Measurements from ENCODE around the gene NETO2. TPM values are rescaled to one million over a fixed set of nuclear protein-coding genes. Genes with fewer than 3 reads are reported as not detected.

NETO2 gene
- total RNA-seq, 1 experiment from 2014 or later = 10.3 TPM

DNA sequence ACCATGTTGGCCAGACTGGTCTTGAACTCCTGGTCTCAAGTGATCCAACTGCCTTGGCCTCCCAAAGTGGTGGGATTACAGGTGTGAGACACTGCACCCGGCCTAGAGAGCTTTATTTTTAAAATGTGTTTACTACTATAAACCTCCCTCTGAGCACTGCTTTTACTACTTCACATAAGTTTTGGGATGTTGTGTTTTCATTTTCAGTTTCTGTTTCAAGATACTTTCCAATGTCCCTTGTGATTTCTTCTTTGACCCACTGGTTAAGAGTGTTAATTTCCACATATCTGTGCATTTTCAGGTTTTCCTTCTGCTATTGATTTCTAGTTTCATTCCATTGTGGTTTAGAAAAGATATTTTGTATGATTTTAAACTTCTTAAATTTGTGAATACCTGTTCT is 74.4 kb downstream of the NETO2 start:
- H3K4me1 ChIP-seq (ENCODE audit: control insufficient read depth in 1 of 2, insufficient read depth in 2 of 2, low read length in 2 of 2) = no peaks in the 10 kb centered on the region
- no TSS peak for BruUV-seq (replicated peaks)
- POLR2A ChIA-PET = no interaction called here
- CTCF ChIA-PET = no interaction called here
- H3K4me3 ChIP-seq (replicated peaks in 1 of 2; ENCODE audit: low read depth in 1 of 2, low read length in 2 of 2) = no peak overlapping the region
- ATAC-seq (no peak), DNase-seq (ENCODE audit: low read depth, low spot score) (no peak)
- no peaks in the 10 kb centered on the region for H3K9me3 ChIP-seq (ENCODE audit: control insufficient read depth in 1 of 2, insufficient read depth in 1 of 2, low read depth in 1 of 2, low read length in 2 of 2)
- H3K27ac ChIP-seq (ENCODE audit: low read depth, low read length) = no peak overlapping the region
- RAD21 ChIA-PET (ENCODE audit: low non-redundant PET in 1 of 2, low total read pairs in 2 of 2, uncharacterized antibody in 2 of 2, unreplicated experiment in 2 of 2) = no interaction called here
- H2AFZ ChIP-seq (ENCODE audit: low read depth, low read length, poor library complexity, severe bottlenecking) = no peak overlapping the region
- H3K36me3 ChIP-seq (ENCODE audit: control insufficient read depth in 1 of 2, insufficient read depth in 2 of 2, low read length in 2 of 2) = no peaks in the 10 kb centered on the region
- no peak overlapping the region for H3K4me2 ChIP-seq (ENCODE audit: low read length)
- intact Hi-C loops (cut with micrococcal nuclease) = no loop called here
- no peaks in the 10 kb centered on the region for H3K9me2 ChIP-seq (ENCODE audit: insufficient read depth)
- no peaks in the 10 kb centered on the region for H4K20me1 ChIP-seq (ENCODE audit: insufficient read depth)
- H3K79me2 ChIP-seq (ENCODE audit: insufficient read depth, low read length) = no peaks in the 10 kb centered on the region
- H3K9ac ChIP-seq (ENCODE audit: low read length) = no peak overlapping the region
- H3K27me3 ChIP-seq (ENCODE audit: insufficient read depth, low read length) = no peaks in the 10 kb centered on the region
- TF ChIP-seq ELF1 (IDR thresholded peaks at IDR 0.05; ENCODE audit: borderline replicate concordance, low read depth) = no peak
- TF ChIP-seq ZNF274 (IDR thresholded peaks at IDR 0.05; ENCODE audit: low read depth, low read length) = no peak
- TF ChIP-seq CBX3 (IDR thresholded peaks at IDR 0.05; ENCODE audit: low read depth) = no peak
- no peak for TF ChIP-seq POLR2A (IDR thresholded peaks at IDR 0.05; ENCODE audit: borderline replicate concordance, extremely low read depth, insufficient read depth, insufficient read length)
- TF ChIP-seq SIN3A (IDR thresholded peaks at IDR 0.05; ENCODE audit: low read depth) = no peak
- TF ChIP-seq ATF3 (IDR thresholded peaks at IDR 0.05) = no peak
- TF ChIP-seq CTCF (IDR thresholded peaks at IDR 0.05 in 2 of 3, conservative IDR thresholded peaks at IDR 0.05 in 1 of 3; ENCODE audit: borderline replicate concordance in 1 of 3, insufficient read depth in 1 of 3, low read depth in 2 of 3, low read length in 2 of 3) = no peak
- no peak for TF ChIP-seq EZH2phosphoT487 (IDR thresholded peaks at IDR 0.05; ENCODE audit: borderline replicate concordance)
- no peak for TF ChIP-seq YY1 (IDR thresholded peaks at IDR 0.05; ENCODE audit: extremely low read depth, insufficient replicate concordance, low read depth, low read length)
- no peak for TF ChIP-seq SP1 (IDR thresholded peaks at IDR 0.05; ENCODE audit: low read depth)
- no peak for TF ChIP-seq EZH2 (IDR thresholded peaks at IDR 0.05)
- TF ChIP-seq SRF (IDR thresholded peaks at IDR 0.05; ENCODE audit: low read depth) = no peak
- no peak for TF ChIP-seq RAD21 (IDR thresholded peaks at IDR 0.05; ENCODE audit: low read depth)
- no peak for TF ChIP-seq FOSL1 (IDR thresholded peaks at IDR 0.05; ENCODE audit: low read depth)
- TF ChIP-seq, protein P1, sequence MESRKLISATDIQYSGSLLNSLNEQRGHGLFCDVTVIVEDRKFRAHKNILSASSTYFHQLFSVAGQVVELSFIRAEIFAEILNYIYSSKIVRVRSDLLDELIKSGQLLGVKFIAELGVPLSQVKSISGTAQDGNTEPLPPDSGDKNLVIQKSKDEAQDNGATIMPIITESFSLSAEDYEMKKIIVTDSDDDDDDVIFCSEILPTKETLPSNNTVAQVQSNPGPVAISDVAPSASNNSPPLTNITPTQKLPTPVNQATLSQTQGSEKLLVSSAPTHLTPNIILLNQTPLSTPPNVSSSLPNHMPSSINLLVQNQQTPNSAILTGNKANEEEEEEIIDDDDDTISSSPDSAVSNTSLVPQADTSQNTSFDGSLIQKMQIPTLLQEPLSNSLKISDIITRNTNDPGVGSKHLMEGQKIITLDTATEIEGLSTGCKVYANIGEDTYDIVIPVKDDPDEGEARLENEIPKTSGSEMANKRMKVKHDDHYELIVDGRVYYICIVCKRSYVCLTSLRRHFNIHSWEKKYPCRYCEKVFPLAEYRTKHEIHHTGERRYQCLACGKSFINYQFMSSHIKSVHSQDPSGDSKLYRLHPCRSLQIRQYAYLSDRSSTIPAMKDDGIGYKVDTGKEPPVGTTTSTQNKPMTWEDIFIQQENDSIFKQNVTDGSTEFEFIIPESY (IDR thresholded peaks at IDR 0.05; ENCODE audit: extremely low read depth, insufficient replicate concordance, low read length) = no peak
- no peak for TF ChIP-seq REST (IDR thresholded peaks at IDR 0.05; ENCODE audit: low read depth)
- no peak for TF ChIP-seq TCF7L2 (IDR thresholded peaks at IDR 0.05; ENCODE audit: borderline replicate concordance, extremely low read depth, insufficient read depth, insufficient read length)
- TF ChIP-seq CEBPB (IDR thresholded peaks at IDR 0.05; ENCODE audit: low read depth) = no peak

Measured in HCT116 (cell line).